HG03520 (cell line): Measurements from ENCODE around the gene CD300LG.
"Not testable (repeated sequence)": the region's sequence is repeated elsewhere in the genome, so short reads cannot be mapped to it uniquely, and the experiment has no call there.

Experiments
- ATAC-seq: cut with Tn5 transposase; IDR thresholded peaks from one replicate; pipeline ENCODE4 v1.9.1; 2021; ENCODE audit warnings: mild to moderate bottlenecking, moderate library complexity; ENCODE audit not compliant: unreplicated experiment

CD300LG gene

GRCh38 chr17:43823350-43824084 lies 23.5 kb upstream of the CD300LG start:
- no peak for ATAC-seq

GRCh38 chr17:43825567-43825966 lies 21.4 kb upstream of the CD300LG start:
- no peak for ATAC-seq

- no peak for ATAC-seq
These were observed 20.8 kb upstream of the CD300LG start for GRCh38 chr17:43826206-43826605.

- ATAC-seq, result no peak
These were observed 19.4 kb upstream of the CD300LG start for GRCh38 chr17:43827596-43827995.

GRCh38 chr17:43829738-43830137 lies 17.2 kb upstream of the CD300LG start:
- ATAC-seq, result no peak

GRCh38 chr17:43830510-43831140 lies 16.4 kb upstream of the CD300LG start:
- no peak for ATAC-seq

GRCh38 chr17:43831633-43832032 lies 15.3 kb upstream of the CD300LG start:
- no peak for ATAC-seq

GRCh38 chr17:43832168-43832975 lies 14.6 kb upstream of the CD300LG start:
- ATAC-seq, result no peak

GRCh38 chr17:43832976-43833829 lies 13.8 kb upstream of the CD300LG start, which contains the start of gene MPP3:
TSS of gene MPP3 (minus strand) at chr17:43833146. CDS start at chr17:43831906, 1,240 bp downstream.
- no peak for ATAC-seq

- no peak for ATAC-seq
These were observed 12.9 kb upstream of the CD300LG start for GRCh38 chr17:43834106-43834505.

- no peak for ATAC-seq
These were observed 7.3 kb upstream of the CD300LG start for GRCh38 chr17:43839670-43840108.

GRCh38 chr17:43840814-43841213 lies 6.2 kb upstream of the CD300LG start:
- ATAC-seq, result no peak

GRCh38 chr17:43841282-43841681 lies 5.7 kb upstream of the CD300LG start:
- ATAC-seq, result no peak

GRCh38 chr17:43842091-43842974 lies 4.6 kb upstream of the CD300LG start:
- ATAC-seq, result not testable (repeated sequence)

GRCh38 chr17:43842975-43843325 lies 4.0 kb upstream of the CD300LG start:
- ATAC-seq, result no peak

GRCh38 chr17:43844241-43844640 lies 2.7 kb upstream of the CD300LG start:
- ATAC-seq, result no peak

- no peak for ATAC-seq
These were observed 1.2 kb upstream of the CD300LG start for GRCh38 chr17:43845766-43846165.

- no peak for ATAC-seq
These were observed 709 bp upstream of the CD300LG start for GRCh38 chr17:43846221-43846712.

GRCh38 chr17:43848601-43849000 lies 1.6 kb downstream of the CD300LG start:
- ATAC-seq, result no peak

GRCh38 chr17:43849116-43849515 lies 2.1 kb downstream of the CD300LG start:
- no peak for ATAC-seq
